DOHH2 (cell line): ENCODE data around the gene TNS4.
A peak's percentile ranks its signal among the peaks of the same experiment; 100 is the strongest.

Experiments
- H3F3A ChIP-seq: fragments of 200-600 bp; sonication (generic), shearing (Covaris generic); 2 replicates; pipeline ENCODE4 v1.6.0; 2016; ENCODE audit warnings: antibody characterized with exemption, mild to moderate bottlenecking; ENCODE audit not compliant: control insufficient read depth, insufficient read depth
- H3K27ac ChIP-seq: fragments of 200-600 bp; sonication (generic); 2 replicates; pipeline ENCODE4 v1.5.1; 2014; ENCODE audit warnings: low read depth, mild to moderate bottlenecking, low read length, moderate library complexity
- H3K27me3 ChIP-seq: fragments of 200-600 bp; sonication (generic); 2 replicates; pipeline ENCODE4 v1.6.1; 2014; ENCODE audit warnings: mild to moderate bottlenecking, low read length, mixed read lengths; ENCODE audit not compliant: control insufficient read depth
- H3K36me3 ChIP-seq: fragments of 200-600 bp; sonication (generic); 2 replicates; pipeline ENCODE4 v1.6.1; 2014; ENCODE audit warnings: mild to moderate bottlenecking, low read length, moderate library complexity, mixed read lengths; ENCODE audit not compliant: control insufficient read depth
- H3K4me1 ChIP-seq: fragments of 200-600 bp; sonication (generic); 2 replicates; pipeline ENCODE4 v1.6.1; 2014; ENCODE audit warnings: mild to moderate bottlenecking, low read length, mixed read lengths; ENCODE audit not compliant: control insufficient read depth
- H3K4me2 ChIP-seq: fragments of 200-600 bp; sonication (generic); 2 replicates; pipeline ENCODE4 v1.6.0; 2014; ENCODE audit warnings: mild to moderate bottlenecking, low read length, moderate library complexity
- H3K4me3 ChIP-seq: fragments of 200-600 bp; sonication (generic); 2 replicates; pipeline ENCODE4 v1.5.1; 2014; ENCODE audit warnings: mild to moderate bottlenecking, low read length, mixed read lengths
- H3K79me2 ChIP-seq: fragments of 200-600 bp; sonication (generic); 2 replicates; pipeline ENCODE4 v1.6.1; 2014; ENCODE audit warnings: mild to moderate bottlenecking, low read length, mixed read lengths; ENCODE audit not compliant: control insufficient read depth
- H3K9me2 ChIP-seq: fragments of 200-600 bp; sonication (generic); replicated peaks from 2 replicates; pipeline ENCODE4 v1.6.1; 2014; ENCODE audit warnings: mild to moderate bottlenecking, low read length, mixed read lengths; ENCODE audit not compliant: control insufficient read depth
- H3K9me3 ChIP-seq: fragments of 200-600 bp; sonication (generic); 2 replicates; pipeline ENCODE4 v1.6.1; 2014; ENCODE audit warnings: antibody characterized with exemption, low read length, mixed read lengths; ENCODE audit not compliant: control insufficient read depth, insufficient read depth
- H4K20me1 ChIP-seq: fragments of 200-600 bp; sonication (generic); 2 replicates; pipeline ENCODE4 v1.6.0; 2014; ENCODE audit warnings: low read depth, mild to moderate bottlenecking, antibody characterized with exemption, low read length, moderate library complexity; ENCODE audit not compliant: control insufficient read depth, insufficient read depth
- EZH2phosphoT487 ChIP-seq: fragments of 200-600 bp; sonication (generic); IDR thresholded peaks from 2 replicates; pipeline ENCODE4 v1.6.1; 2017; ENCODE audit warnings: borderline replicate concordance, mild to moderate bottlenecking, antibody characterized with exemption, low read length, moderate library complexity, mixed read lengths
- TF ChIP-seq, protein P1 (sequence below): fragments of 200-600 bp; sonication (generic); IDR thresholded peaks from one replicate; pipeline ENCODE4 v1.5.1; 2014; ENCODE audit warnings: antibody characterized with exemption, mild to moderate bottlenecking, low read depth, low read length; ENCODE audit not compliant: poor library complexity, severe bottlenecking

Gene TNS4

GRCh38 chr17:40443988-40444899 lies 57.2 kb downstream of the TNS4 start:
- Histone ChIP-seq H3K36me3 (no peaks in the 10 kb centered on the region), H3F3A (no peaks in the 10 kb centered on the region), H3K4me1 (peaks cover 7% of the 10 kb centered on the region), H3K27me3 (peaks cover 74% of the 10 kb centered on the region), H3K4me2 (peak overlapping the region; percentile 45), H3K9me2 (no peaks in the 10 kb centered on the region), H3K4me3 (no peak overlapping the region), H3K9me3 (no peaks in the 10 kb centered on the region), H4K20me1 (no peaks in the 10 kb centered on the region), H3K27ac (no peak overlapping the region), H3K79me2 (no peaks in the 10 kb centered on the region)
- no peak for TF ChIP-seq EZH2phosphoT487
- TF ChIP-seq, protein P1, sequence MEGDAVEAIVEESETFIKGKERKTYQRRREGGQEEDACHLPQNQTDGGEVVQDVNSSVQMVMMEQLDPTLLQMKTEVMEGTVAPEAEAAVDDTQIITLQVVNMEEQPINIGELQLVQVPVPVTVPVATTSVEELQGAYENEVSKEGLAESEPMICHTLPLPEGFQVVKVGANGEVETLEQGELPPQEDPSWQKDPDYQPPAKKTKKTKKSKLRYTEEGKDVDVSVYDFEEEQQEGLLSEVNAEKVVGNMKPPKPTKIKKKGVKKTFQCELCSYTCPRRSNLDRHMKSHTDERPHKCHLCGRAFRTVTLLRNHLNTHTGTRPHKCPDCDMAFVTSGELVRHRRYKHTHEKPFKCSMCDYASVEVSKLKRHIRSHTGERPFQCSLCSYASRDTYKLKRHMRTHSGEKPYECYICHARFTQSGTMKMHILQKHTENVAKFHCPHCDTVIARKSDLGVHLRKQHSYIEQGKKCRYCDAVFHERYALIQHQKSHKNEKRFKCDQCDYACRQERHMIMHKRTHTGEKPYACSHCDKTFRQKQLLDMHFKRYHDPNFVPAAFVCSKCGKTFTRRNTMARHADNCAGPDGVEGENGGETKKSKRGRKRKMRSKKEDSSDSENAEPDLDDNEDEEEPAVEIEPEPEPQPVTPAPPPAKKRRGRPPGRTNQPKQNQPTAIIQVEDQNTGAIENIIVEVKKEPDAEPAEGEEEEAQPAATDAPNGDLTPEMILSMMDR: peak; percentile 34

GRCh38 chr17:40443196-40443987 lies 58.0 kb downstream of the TNS4 start, which contains the start of gene IGFBP4:
IGFBP4 (plus strand) TSS chr17:40443450; CDS start chr17:40443736, 286 bp downstream.
- TF ChIP-seq, protein P1: no peak
- TF ChIP-seq EZH2phosphoT487: no peak; the same call in 1 of the 2 replicates
- Histone ChIP-seq H3K36me3 (no peaks in the 10 kb centered on the region), H4K20me1 (no peaks in the 10 kb centered on the region), H3K9me3 (no peaks in the 10 kb centered on the region), H3K9me2 (no peaks in the 10 kb centered on the region), H3K27me3 (peaks cover 66% of the 10 kb centered on the region), H3K4me3 (no peak within 1 kb of the TSS), H3K4me2 (peak within 1 kb of the TSS; percentile 45), H3F3A (no peaks in the 10 kb centered on the region), H3K4me1 (peaks cover 7% of the 10 kb centered on the region), H3K27ac (no peak within 1 kb of the TSS), H3K79me2 (no peaks in the 10 kb centered on the region)

GRCh38 chr17:40442392-40443195 lies 58.8 kb downstream of the TNS4 start:
- Histone ChIP-seq H3F3A (no peaks in the 10 kb centered on the region), H3K27ac (no peak overlapping the region), H4K20me1 (no peaks in the 10 kb centered on the region), H3K4me3 (no peak overlapping the region), H3K4me2 (no peak overlapping the region; the same call in 1 of the 2 replicates), H3K4me1 (peaks cover 7% of the 10 kb centered on the region), H3K36me3 (no peaks in the 10 kb centered on the region), H3K79me2 (no peaks in the 10 kb centered on the region), H3K9me2 (no peaks in the 10 kb centered on the region), H3K9me3 (no peaks in the 10 kb centered on the region), H3K27me3 (peaks cover 58% of the 10 kb centered on the region)
- TF ChIP-seq, protein P1: no peak
- TF ChIP-seq EZH2phosphoT487: peak; percentile 83; the same call in 1 of the 2 replicates
